Fibroblast of peridontal ligament (primary cell): ENCODE measurements around the gene CLEC2B.

Source experiments
- DNase-seq: peaks from one replicate; pipeline ENCODE4 v3.0.0-alpha.2; 2010; ENCODE audit errors: extremely low read depth

Gene CLEC2B

GRCh38 chr12:9868951-9869306 is 225 bp downstream of the CLEC2B start:
- no peak for DNase-seq

- peak; percentile 18 for DNase-seq
These were observed 798 bp downstream of the CLEC2B start for GRCh38 chr12:9868311-9868801.

- no peak for DNase-seq
These were observed 1.6 kb downstream of the CLEC2B start for GRCh38 chr12:9867531-9867930.

GRCh38 chr12:9866860-9867269 is 2.3 kb downstream of the CLEC2B start:
- DNase-seq = no peak

- DNase-seq = no peak
These were observed 4.1 kb downstream of the CLEC2B start for GRCh38 chr12:9864913-9865675.

- DNase-seq = no peak
These were observed 11.0 kb downstream of the CLEC2B start for GRCh38 chr12:9858135-9858534.

GRCh38 chr12:9856894-9857293 is 12.3 kb downstream of the CLEC2B start:
- no peak for DNase-seq

- no peak for DNase-seq
These were observed 13.0 kb downstream of the CLEC2B start for GRCh38 chr12:9856151-9856550.

GRCh38 chr12:9851927-9852326 is 17.2 kb downstream of the CLEC2B start:
- DNase-seq = no peak

- DNase-seq = no peak
These were observed 18.1 kb downstream of the CLEC2B start for GRCh38 chr12:9851050-9851449.

GRCh38 chr12:9848899-9849298 is 20.3 kb downstream of the CLEC2B start:
- no peak for DNase-seq

- no peak for DNase-seq
These were observed 25.7 kb downstream of the CLEC2B start for GRCh38 chr12:9843407-9843806.

GRCh38 chr12:9831720-9832119 is 37.4 kb downstream of the CLEC2B start:
- no peak for DNase-seq

GRCh38 chr12:9829982-9830381 is 39.2 kb downstream of the CLEC2B start:
- no peak for DNase-seq

- no peak for DNase-seq
These were observed 39.7 kb downstream of the CLEC2B start for GRCh38 chr12:9829483-9829882.

- no peak for DNase-seq
These were observed 41.8 kb downstream of the CLEC2B start, which contains the start of gene KLRF1 for GRCh38 chr12:9827209-9827888. TSS of gene KLRF1 (plus strand) at chr12:9827481. CDS start at chr12:9827545, 64 bp downstream.

GRCh38 chr12:9820281-9820930 is 48.7 kb downstream of the CLEC2B start:
- DNase-seq = no peak

GRCh38 chr12:9813821-9814798 is 55.0 kb downstream of the CLEC2B start:
- DNase-seq = peak; percentile 8

GRCh38 chr12:9811621-9812020 is 57.5 kb downstream of the CLEC2B start:
- DNase-seq = no peak

GRCh38 chr12:9810671-9811070 is 58.5 kb downstream of the CLEC2B start:
- no peak for DNase-seq

- no peak for DNase-seq
These were observed 59.3 kb downstream of the CLEC2B start for GRCh38 chr12:9809866-9810265.
